IPS DF 6.9 (cell line): ENCODE measurements around the gene NEGR1.
A peak's percentile ranks its signal among the peaks of the same experiment; 100 is the strongest.

Experiments used
- DNase-seq: peaks from one replicate; pipeline ENCODE4 v3.0.0-alpha.2; 2013; ENCODE audit warnings: low read depth, low spot score
- H3K27ac ChIP-seq: one replicate; pipeline ENCODE4 v1.5.1; 2013; ENCODE audit warnings: low read length, control low read depth
- H3K27me3 ChIP-seq: 2 replicates; pipeline ENCODE4 v1.6.1; 2013; ENCODE audit warnings: mild to moderate bottlenecking, low read length; ENCODE audit not compliant: control insufficient read depth, insufficient read depth
- H3K36me3 ChIP-seq: 2 replicates; pipeline ENCODE4 v1.6.1; 2013; ENCODE audit warnings: low read length; ENCODE audit not compliant: control insufficient read depth, insufficient read depth
- H3K4me1 ChIP-seq: 2 replicates; pipeline ENCODE4 v1.6.1; 2013; ENCODE audit warnings: low read length; ENCODE audit not compliant: control insufficient read depth, insufficient read depth
- H3K4me3 ChIP-seq: 2 replicates; pipeline ENCODE4 v1.5.1; 2013; ENCODE audit warnings: mild to moderate bottlenecking, low read length
- H3K9me3 ChIP-seq: 2 replicates; pipeline ENCODE4 v1.6.1; 2013; ENCODE audit warnings: low read length, inconsistent platforms; ENCODE audit not compliant: control insufficient read depth, insufficient read depth
- WGBS: extraction: QIAGEN DNeasy Blood & Tissue Kit; methylation state at CpG from one replicate; pipeline ENCODE4 v1.1.7; 2013; ENCODE audit warnings: mixed read lengths, missing lambda C conversion rate; ENCODE audit not compliant: insufficient read length, insufficient coverage; 5-methylcytosine and 5-hydroxymethylcytosine counted together

NEGR1 gene

GRCh38 chr1:71964188-71964587, 318.2 kb downstream of the NEGR1 start:
- whole genome bisulfite sequencing, result no CpG with 5 or more reads among the region's 6 CpGs
- Histone ChIP-seq H3K27me3 (no peaks in the 10 kb centered on the region), H3K9me3 (no peaks in the 10 kb centered on the region), H3K4me3 (no peak overlapping the region), H3K36me3 (no peaks in the 10 kb centered on the region), H3K4me1 (no peaks in the 10 kb centered on the region), H3K27ac (no peak overlapping the region)
- peak; percentile 5 for DNase-seq

- Histone ChIP-seq H3K36me3 (no peaks in the 10 kb centered on the region), H3K9me3 (no peaks in the 10 kb centered on the region), H3K27me3 (no peaks in the 10 kb centered on the region), H3K4me1 (no peaks in the 10 kb centered on the region), H3K4me3 (no peak overlapping the region), H3K27ac (no peak overlapping the region)
- no peak for DNase-seq
- no CpG with 5 or more reads among the region's 2 CpGs for WGBS
Observed at GRCh38 chr1:71956613-71957285, 325.6 kb downstream of the NEGR1 start.

GRCh38 chr1:71950579-71950978, 331.8 kb downstream of the NEGR1 start:
- Histone ChIP-seq H3K36me3 (no peaks in the 10 kb centered on the region), H3K4me1 (no peaks in the 10 kb centered on the region), H3K27me3 (no peaks in the 10 kb centered on the region), H3K4me3 (no peak overlapping the region), H3K9me3 (no peaks in the 10 kb centered on the region), H3K27ac (no peak overlapping the region)
- no peak for DNase-seq
- WGBS, result no CpG with 5 or more reads among the region's 2 CpGs

- Histone ChIP-seq H3K4me1 (no peaks in the 10 kb centered on the region), H3K9me3 (no peaks in the 10 kb centered on the region), H3K27ac (no peak overlapping the region), H3K27me3 (no peaks in the 10 kb centered on the region), H3K4me3 (no peak overlapping the region), H3K36me3 (no peaks in the 10 kb centered on the region)
- no CpG with 5 or more reads among the region's 2 CpGs for WGBS
- no peak for DNase-seq
Observed at GRCh38 chr1:71949681-71950080, 332.7 kb downstream of the NEGR1 start.

- Histone ChIP-seq H3K4me3 (no peak overlapping the region), H3K36me3 (no peaks in the 10 kb centered on the region), H3K27ac (no peak overlapping the region), H3K27me3 (no peaks in the 10 kb centered on the region), H3K9me3 (no peaks in the 10 kb centered on the region), H3K4me1 (no peaks in the 10 kb centered on the region)
- DNase-seq, result no peak
- WGBS, result no CpG with 5 or more reads among the region's 5 CpGs
Observed at GRCh38 chr1:71948561-71948960, 333.8 kb downstream of the NEGR1 start.

- H3K27ac ChIP-seq, result no peak overlapping the region
- no CpG with 5 or more reads among the region's 1 CpG for WGBS
- H3K4me1 ChIP-seq, result no peaks in the 10 kb centered on the region
- no peak overlapping the region for H3K4me3 ChIP-seq
- no peaks in the 10 kb centered on the region for H3K27me3 ChIP-seq
- no peaks in the 10 kb centered on the region for H3K9me3 ChIP-seq
- DNase-seq, result no peak
- no peaks in the 10 kb centered on the region for H3K36me3 ChIP-seq
Observed at GRCh38 chr1:71944006-71944405, 338.3 kb downstream of the NEGR1 start.

GRCh38 chr1:71940261-71940660, 342.1 kb downstream of the NEGR1 start:
- Histone ChIP-seq H3K4me1 (no peaks in the 10 kb centered on the region), H3K27ac (no peak overlapping the region), H3K9me3 (no peaks in the 10 kb centered on the region), H3K27me3 (no peaks in the 10 kb centered on the region), H3K36me3 (no peaks in the 10 kb centered on the region), H3K4me3 (no peak overlapping the region)
- no CpG with 5 or more reads among the region's 2 CpGs for WGBS
- DNase-seq, result no peak

- no CpG with 5 or more reads among the region's 4 CpGs for WGBS
- no peaks in the 10 kb centered on the region for H3K27me3 ChIP-seq
- DNase-seq, result no peak
- H3K36me3 ChIP-seq, result no peaks in the 10 kb centered on the region
- no peak overlapping the region for H3K4me3 ChIP-seq
- H3K4me1 ChIP-seq, result no peaks in the 10 kb centered on the region
- no peak overlapping the region for H3K27ac ChIP-seq
- no peaks in the 10 kb centered on the region for H3K9me3 ChIP-seq
Observed at GRCh38 chr1:71930511-71930910, 351.8 kb downstream of the NEGR1 start.

- Histone ChIP-seq H3K4me1 (no peaks in the 10 kb centered on the region), H3K4me3 (no peak overlapping the region), H3K9me3 (no peaks in the 10 kb centered on the region), H3K27me3 (no peaks in the 10 kb centered on the region), H3K27ac (no peak overlapping the region), H3K36me3 (no peaks in the 10 kb centered on the region)
- WGBS, result no CpG with 5 or more reads among the region's 5 CpGs
- no peak for DNase-seq
Observed at GRCh38 chr1:71921935-71922559, 360.3 kb downstream of the NEGR1 start.

GRCh38 chr1:71921204-71921603, 361.1 kb downstream of the NEGR1 start:
- no CpG with 5 or more reads among the region's 1 CpG for WGBS
- Histone ChIP-seq H3K27me3 (no peaks in the 10 kb centered on the region), H3K36me3 (no peaks in the 10 kb centered on the region), H3K4me1 (no peaks in the 10 kb centered on the region), H3K9me3 (no peaks in the 10 kb centered on the region), H3K27ac (no peak overlapping the region), H3K4me3 (no peak overlapping the region)
- no peak for DNase-seq

- Histone ChIP-seq H3K27me3 (no peaks in the 10 kb centered on the region), H3K4me1 (no peaks in the 10 kb centered on the region), H3K9me3 (no peaks in the 10 kb centered on the region), H3K4me3 (no peak overlapping the region), H3K36me3 (no peaks in the 10 kb centered on the region), H3K27ac (no peak overlapping the region)
- WGBS, result no CpG with 5 or more reads among the region's 2 CpGs
- DNase-seq, result no peak
Observed at GRCh38 chr1:71920556-71920955, 361.8 kb downstream of the NEGR1 start.
